Natural killer cell (primary cell): ENCODE results near the gene TRNP1. TPM values are rescaled to one million over a fixed set of nuclear protein-coding genes. Genes with fewer than 3 reads are reported as not detected.
A peak's percentile ranks its signal among the peaks of the same experiment; 100 is the strongest.

Experiments used
- ATAC-seq, 3 donors: fragments of 150-1000 bp in 2 of 3; fragments of 200-7000 bp in 1 of 3; cut with Tn5 transposase; 1 replicate in 1 of 3; 2 replicates in 2 of 3; pipeline ENCODE4 v1.10.0; 2021; ENCODE audit warnings: mild to moderate bottlenecking in 2 of 3, moderate library complexity in 2 of 3
- DNase-seq, 2 donors: peaks; one replicate each; pipeline versions ENCODE4 v3.0.0 to v3.0.0-alpha.2; 2013 to 2021; ENCODE audit warnings: mixed read lengths in 1 of 2
- H3K27ac ChIP-seq: one replicate; pipeline ENCODE4 v1.5.1; 2013; ENCODE audit warnings: mild to moderate bottlenecking, low read length
- H3K27me3 ChIP-seq: one replicate; pipeline ENCODE4 v1.6.1; 2013; ENCODE audit warnings: low read length; ENCODE audit not compliant: control insufficient read depth, insufficient read depth
- H3K36me3 ChIP-seq: one replicate; pipeline ENCODE4 v1.6.1; 2013; ENCODE audit warnings: low read length; ENCODE audit not compliant: control insufficient read depth, insufficient read depth
- H3K4me1 ChIP-seq: one replicate; pipeline ENCODE4 v1.6.1; 2013; ENCODE audit warnings: low read length; ENCODE audit not compliant: control insufficient read depth, insufficient read depth
- H3K4me3 ChIP-seq: one replicate; pipeline ENCODE4 v1.5.1; 2013; ENCODE audit warnings: low read length
- H3K9me3 ChIP-seq: one replicate; pipeline ENCODE4 v1.6.1; 2013; ENCODE audit warnings: low read length; ENCODE audit not compliant: control insufficient read depth, insufficient read depth
- H3K27ac Mint-ChIP-seq, 2 donors: one replicate each; pipeline ENCODE4 v1.8.0; 2022; ENCODE audit warnings: mild to moderate bottlenecking in 2 of 2, mixed read lengths in 2 of 2, moderate library complexity in 1 of 2
- H3K27me3 Mint-ChIP-seq, 2 donors: one replicate each; pipeline ENCODE4 v1.8.0; 2022; ENCODE audit warnings: low read depth in 2 of 2, mixed read lengths in 2 of 2
- H3K36me3 Mint-ChIP-seq: one replicate; pipeline ENCODE4 v1.8.0; 2022; ENCODE audit warnings: mixed read lengths
- H3K4me1 Mint-ChIP-seq, 2 donors: one replicate each; pipeline ENCODE4 v1.8.0; 2022; ENCODE audit warnings: mixed read lengths in 2 of 2
- H3K4me3 Mint-ChIP-seq: one replicate; pipeline ENCODE4 v1.8.0; 2022; ENCODE audit warnings: mild to moderate bottlenecking, moderate library complexity, mixed read lengths
- H3K9me3 Mint-ChIP-seq, 2 donors: one replicate each; pipeline ENCODE4 v1.8.0; 2022; ENCODE audit warnings: mixed read lengths in 2 of 2
- WGBS: methylation state at CpG from one replicate; pipeline ENCODE4 v1.1.7; 2013; ENCODE audit warnings: missing lambda C conversion rate; ENCODE audit not compliant: insufficient coverage; 5-methylcytosine and 5-hydroxymethylcytosine counted together
- intact Hi-C: fragments of 100-400 bp; cut with micrococcal nuclease; formaldehyde crosslinking; loops from one replicate; pipeline ENCODE4 v1.14.2; 2022
- total RNA-seq, 4 donors: library from RNA; stranded (reverse); fragments of 120-200 nt in 1 of 4; gene quantifications; one replicate each; pipeline versions ENCODE4 v1.2.3 to v1.2.4, GENCODE V29; 2013 to 2022
- TF ChIP-seq, protein P1 (sequence below): fragments of 200-600 bp; IDR thresholded peaks from one replicate; pipeline ENCODE4 v1.8.0; 2022; ENCODE audit warnings: antibody characterized with exemption

The TRNP1 gene
- total RNA-seq, 3 donors from 2014 or later (not counting 1 experiment from before 2014, with no cell fraction given), result 0.18 to 3.0 (median 0.95) TPM

DNA sequence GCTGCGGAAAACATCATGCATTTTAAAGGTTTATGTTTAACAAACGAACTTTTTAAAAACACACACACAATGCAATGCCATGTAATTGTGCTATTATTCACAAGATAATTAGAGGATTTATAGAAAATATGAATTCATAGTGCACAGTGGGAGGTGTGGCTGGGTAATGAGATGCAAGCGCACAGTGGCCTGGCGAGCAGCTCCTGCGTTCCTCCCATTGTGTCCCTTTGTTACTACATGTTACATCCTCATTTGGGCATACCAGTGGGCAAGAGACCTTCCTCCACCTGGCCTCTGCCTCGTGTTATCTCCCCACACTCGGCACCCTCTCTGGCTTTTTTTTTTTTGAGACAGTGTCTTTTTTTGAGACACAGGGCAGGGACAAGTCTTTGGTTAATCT lies 49.2 kb downstream of the TRNP1 start:
- Histone ChIP-seq H3K27ac (no peak overlapping the region), H3K4me1 (peaks cover 14% of the 10 kb centered on the region), H3K4me3 (no peak overlapping the region), H3K27me3 (no peaks in the 10 kb centered on the region), H3K9me3 (no peaks in the 10 kb centered on the region), H3K36me3 (no peaks in the 10 kb centered on the region)
- Mint-ChIP-seq H3K4me1 (peaks cover 10 to 11% of the 10 kb centered on the region in 2 donors), H3K4me3 (no peak overlapping the region), H3K27me3 (peaks cover 4 to 10% of the 10 kb centered on the region in 2 donors), H3K27ac (no peak overlapping the region), H3K36me3 (no peaks in the 10 kb centered on the region), H3K9me3 (no peaks in the 10 kb centered on the region)
- intact Hi-C loops, result no loop called here
- no peak for ATAC-seq
- 89% methylated on average over 5 of the region's 7 CpGs for WGBS
- no peak for DNase-seq
- TF ChIP-seq, protein P1, sequence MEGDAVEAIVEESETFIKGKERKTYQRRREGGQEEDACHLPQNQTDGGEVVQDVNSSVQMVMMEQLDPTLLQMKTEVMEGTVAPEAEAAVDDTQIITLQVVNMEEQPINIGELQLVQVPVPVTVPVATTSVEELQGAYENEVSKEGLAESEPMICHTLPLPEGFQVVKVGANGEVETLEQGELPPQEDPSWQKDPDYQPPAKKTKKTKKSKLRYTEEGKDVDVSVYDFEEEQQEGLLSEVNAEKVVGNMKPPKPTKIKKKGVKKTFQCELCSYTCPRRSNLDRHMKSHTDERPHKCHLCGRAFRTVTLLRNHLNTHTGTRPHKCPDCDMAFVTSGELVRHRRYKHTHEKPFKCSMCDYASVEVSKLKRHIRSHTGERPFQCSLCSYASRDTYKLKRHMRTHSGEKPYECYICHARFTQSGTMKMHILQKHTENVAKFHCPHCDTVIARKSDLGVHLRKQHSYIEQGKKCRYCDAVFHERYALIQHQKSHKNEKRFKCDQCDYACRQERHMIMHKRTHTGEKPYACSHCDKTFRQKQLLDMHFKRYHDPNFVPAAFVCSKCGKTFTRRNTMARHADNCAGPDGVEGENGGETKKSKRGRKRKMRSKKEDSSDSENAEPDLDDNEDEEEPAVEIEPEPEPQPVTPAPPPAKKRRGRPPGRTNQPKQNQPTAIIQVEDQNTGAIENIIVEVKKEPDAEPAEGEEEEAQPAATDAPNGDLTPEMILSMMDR, result no peak

DNA sequence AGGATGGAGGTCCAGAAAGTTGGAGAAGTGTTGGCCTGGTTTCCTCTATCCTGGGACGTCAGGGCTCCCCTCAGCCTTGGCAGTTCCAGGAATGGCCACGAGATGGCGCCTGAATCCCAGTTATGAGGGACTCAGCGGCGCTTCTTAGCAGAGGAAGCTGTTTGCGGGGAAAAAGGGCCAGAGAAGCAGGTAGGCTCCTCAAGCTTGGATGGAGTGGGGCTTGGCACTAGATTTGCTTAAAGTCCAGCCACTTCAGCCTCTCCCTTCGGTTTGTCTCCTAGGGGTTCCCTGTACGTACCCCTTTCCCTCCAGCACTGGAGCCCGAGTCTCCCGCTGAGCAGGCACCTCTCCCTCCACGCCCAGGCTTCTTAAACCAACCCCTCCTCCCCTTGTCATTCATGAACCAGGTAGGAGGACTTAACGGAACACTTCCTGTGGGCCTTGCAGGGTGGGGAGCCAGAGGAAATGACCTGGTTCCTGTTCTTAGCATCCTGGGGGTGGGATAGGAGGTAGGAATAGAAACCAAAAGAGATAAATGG lies 51.2 kb downstream of the TRNP1 start:
- 3% methylated on average over 11 of the region's 12 CpGs for WGBS
- H3K27me3 ChIP-seq, result no peaks in the 10 kb centered on the region
- H3K4me1 ChIP-seq, result peaks cover 14% of the 10 kb centered on the region
- DNase-seq (peak; percentile 88 to 92), ATAC-seq (peak; percentile 88 to 98 (median 94))
- Mint-ChIP-seq H3K36me3 (no peaks in the 10 kb centered on the region), H3K27ac (no peak overlapping the region), H3K27me3 (peaks cover 3 to 4% of the 10 kb centered on the region in 2 donors), H3K4me1 (peaks cover 10 to 11% of the 10 kb centered on the region in 2 donors), H3K4me3 (peak overlapping the region; percentile 45), H3K9me3 (no peaks in the 10 kb centered on the region)
- intact Hi-C loops, result loop anchor here (1.0 to 2.0 kb wide), 2 partner anchors 53 to 240 kb away; no protein-coding TSS in a partner anchor
- TF ChIP-seq, protein P1, result peak; percentile 99
- H3K27ac ChIP-seq, result no peak overlapping the region
- no peak overlapping the region for H3K4me3 ChIP-seq
- no peaks in the 10 kb centered on the region for H3K9me3 ChIP-seq
- H3K36me3 ChIP-seq, result no peaks in the 10 kb centered on the region

DNA sequence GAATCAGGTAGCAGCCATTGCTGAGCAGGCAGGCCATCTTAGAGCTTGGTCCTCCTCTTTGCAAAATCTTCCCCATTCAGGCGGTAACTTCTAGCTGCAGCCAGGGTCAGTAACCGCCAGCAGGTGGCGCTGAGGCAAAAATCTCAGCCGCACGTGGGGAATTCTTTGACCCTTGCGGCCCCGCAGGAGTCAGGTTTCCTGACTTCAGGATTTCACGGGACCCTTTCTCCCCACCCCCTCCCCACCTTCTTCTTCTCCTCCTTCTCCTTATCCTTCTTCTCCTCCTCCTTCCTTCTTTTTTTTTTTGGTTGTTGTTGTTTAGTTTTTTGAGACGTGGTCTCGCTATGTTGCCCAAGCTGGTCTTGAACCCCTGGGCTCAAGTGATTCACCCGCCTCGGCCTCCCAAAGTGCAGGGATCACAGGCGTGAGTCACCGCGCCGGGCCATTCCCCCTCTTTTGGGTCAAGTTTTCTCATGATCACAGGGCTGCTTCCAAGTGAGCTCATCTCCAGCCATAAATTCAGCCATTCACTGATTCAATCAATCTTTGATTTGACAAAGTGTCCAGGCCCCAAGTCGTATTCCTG lies 52.6 kb downstream of the TRNP1 start:
- WGBS, result 28% methylated on average over 17 of the region's 17 CpGs
- no peaks in the 10 kb centered on the region for H3K36me3 ChIP-seq
- DNase-seq (peak; percentile 58 to 86), ATAC-seq (peak in 2 of 3 donors; percentile 47 to 59)
- H3K9me3 ChIP-seq, result no peaks in the 10 kb centered on the region
- Mint-ChIP-seq H3K36me3 (no peaks in the 10 kb centered on the region), H3K9me3 (no peaks in the 10 kb centered on the region), H3K4me3 (no peak overlapping the region), H3K4me1 (peaks cover 10 to 11% of the 10 kb centered on the region in 2 donors), H3K27ac (no peak overlapping the region), H3K27me3 (peaks cover 0 to 4% of the 10 kb centered on the region in 2 donors)
- H3K27ac ChIP-seq, result no peak overlapping the region
- H3K27me3 ChIP-seq, result no peaks in the 10 kb centered on the region
- intact Hi-C loops, result loop anchor here (2.0 kb wide), 1 partner anchor 239 kb away; no protein-coding TSS in a partner anchor
- H3K4me1 ChIP-seq, result peaks cover 14% of the 10 kb centered on the region
- no peak overlapping the region for H3K4me3 ChIP-seq
- TF ChIP-seq, protein P1, result peak; percentile 88
